ENCODE results near the gene GPSM1.

DNA sequence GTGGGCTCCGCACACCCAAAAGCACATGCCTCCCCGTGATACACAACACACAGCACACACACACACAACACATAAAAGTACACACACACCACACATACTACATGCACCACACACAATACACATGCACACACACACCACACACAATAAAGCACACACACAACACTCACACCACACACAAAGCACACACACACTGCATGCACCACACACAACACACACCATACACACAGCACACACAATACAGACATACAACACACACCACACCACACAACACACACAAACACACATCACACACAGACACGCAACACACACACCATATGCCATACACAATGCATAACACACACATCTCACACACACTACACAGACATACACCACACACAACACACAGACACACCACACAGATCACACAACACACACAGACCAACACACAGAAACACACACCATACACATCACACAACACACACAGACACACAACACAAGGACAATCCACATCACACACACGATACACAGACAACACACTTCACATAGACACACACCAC lies 20.1 kb upstream of the GPSM1 start:
- TF ChIP-seq, protein P1, sequence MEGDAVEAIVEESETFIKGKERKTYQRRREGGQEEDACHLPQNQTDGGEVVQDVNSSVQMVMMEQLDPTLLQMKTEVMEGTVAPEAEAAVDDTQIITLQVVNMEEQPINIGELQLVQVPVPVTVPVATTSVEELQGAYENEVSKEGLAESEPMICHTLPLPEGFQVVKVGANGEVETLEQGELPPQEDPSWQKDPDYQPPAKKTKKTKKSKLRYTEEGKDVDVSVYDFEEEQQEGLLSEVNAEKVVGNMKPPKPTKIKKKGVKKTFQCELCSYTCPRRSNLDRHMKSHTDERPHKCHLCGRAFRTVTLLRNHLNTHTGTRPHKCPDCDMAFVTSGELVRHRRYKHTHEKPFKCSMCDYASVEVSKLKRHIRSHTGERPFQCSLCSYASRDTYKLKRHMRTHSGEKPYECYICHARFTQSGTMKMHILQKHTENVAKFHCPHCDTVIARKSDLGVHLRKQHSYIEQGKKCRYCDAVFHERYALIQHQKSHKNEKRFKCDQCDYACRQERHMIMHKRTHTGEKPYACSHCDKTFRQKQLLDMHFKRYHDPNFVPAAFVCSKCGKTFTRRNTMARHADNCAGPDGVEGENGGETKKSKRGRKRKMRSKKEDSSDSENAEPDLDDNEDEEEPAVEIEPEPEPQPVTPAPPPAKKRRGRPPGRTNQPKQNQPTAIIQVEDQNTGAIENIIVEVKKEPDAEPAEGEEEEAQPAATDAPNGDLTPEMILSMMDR (conservative IDR thresholded peaks at IDR 0.05; ENCODE audit: low read depth, low read length): no peak
- TF ChIP-seq EZH2phosphoT487 (IDR thresholded peaks at IDR 0.05; ENCODE audit: borderline replicate concordance, low read length) (no peak), EZH2 (IDR thresholded peaks at IDR 0.05; ENCODE audit: low read length, unreplicated experiment) (no peak)

Measured in PC-3 (cell line).